Caco-2 (cell line): Measurements from ENCODE around the gene SEC14L6. TPM values are rescaled to one million over a fixed set of nuclear protein-coding genes. Genes with fewer than 3 reads are reported as not detected.
A peak's percentile ranks its signal among the peaks of the same experiment; 100 is the strongest.

ENCODE experiments used
- BruUV-seq: library from RNA; stranded (reverse); fragments of 400-500 nt; replicated peaks from 2 replicates; lab custom pipeline; 2021; lab: Mats Ljungman, UMichigan
- CTCF ChIA-PET: fragments of 300-600 bp; sonication (Branson Sonifier 250); formaldehyde crosslinking; loops from one replicate; lab custom pipeline; 2022; ENCODE audit warnings: antibody characterized with exemption; lab: Charles Lee
- POLR2A ChIA-PET: fragments of 300-600 bp; sonication (Branson Sonifier 250); formaldehyde crosslinking; loops from one replicate; lab custom pipeline; 2022; ENCODE audit warnings: antibody characterized with exemption; lab: Charles Lee
- DNase-seq, 2 experiments: peaks; one replicate each; pipeline versions ENCODE4 v3.0.0 to v3.0.0-alpha.2; 2020 to 2022
- H3K27me3 ChIP-seq: replicated peaks from 2 replicates; pipeline ENCODE4 v1.6.0; 2011; ENCODE audit warnings: low read length; ENCODE audit not compliant: control insufficient read depth, insufficient read depth
- H3K36me3 ChIP-seq: 2 replicates; pipeline ENCODE4 v1.5.1; 2011; ENCODE audit warnings: low read length; ENCODE audit not compliant: control insufficient read depth, insufficient read depth
- H3K4me1 ChIP-seq: fragments of 250-450 bp; sonication (Bioruptor Pico); 2 replicates; pipeline ENCODE4 v1.5.1; 2020; ENCODE audit warnings: mild to moderate bottlenecking
- H3K4me3 ChIP-seq: 2 replicates; pipeline ENCODE4 v1.5.1; 2011; ENCODE audit warnings: low read depth, mild to moderate bottlenecking, control low read depth, low read length
- H3K9me3 ChIP-seq: fragments of 250-450 bp; sonication (Bioruptor Pico); 2 replicates; pipeline ENCODE4 v1.5.1; 2020; ENCODE audit warnings: mild to moderate bottlenecking, moderate library complexity
- H3K27ac Mint-ChIP-seq: one replicate; pipeline ENCODE4 v1.8.0; 2022; ENCODE audit warnings: mixed read lengths; ENCODE audit not compliant: unreplicated experiment
- H3K27me3 Mint-ChIP-seq: one replicate; pipeline ENCODE4 v1.8.0; 2022; ENCODE audit warnings: mixed read lengths; ENCODE audit not compliant: insufficient read depth, unreplicated experiment
- H3K36me3 Mint-ChIP-seq: one replicate; pipeline ENCODE4 v1.8.0; 2022; ENCODE audit warnings: mild to moderate bottlenecking, mixed read lengths; ENCODE audit not compliant: insufficient read depth, unreplicated experiment
- H3K4me1 Mint-ChIP-seq: one replicate; pipeline ENCODE4 v1.8.0; 2022; ENCODE audit warnings: low read depth, mixed read lengths; ENCODE audit not compliant: unreplicated experiment
- H3K4me3 Mint-ChIP-seq: one replicate; pipeline ENCODE4 v1.8.0; 2022; ENCODE audit warnings: mild to moderate bottlenecking, moderate library complexity, mixed read lengths; ENCODE audit not compliant: unreplicated experiment
- H3K9me3 Mint-ChIP-seq: one replicate; pipeline ENCODE4 v1.8.0; 2022; ENCODE audit warnings: mixed read lengths; ENCODE audit not compliant: unreplicated experiment
- intact Hi-C: fragments of 100-400 bp; cut with micrococcal nuclease; formaldehyde crosslinking; loops from one replicate; pipeline ENCODE4 v1.10.0; 2022; ENCODE audit not compliant: unreplicated experiment
- total RNA-seq: library from RNA; stranded (reverse); gene quantifications from 2 replicates; pipeline ENCODE4 v1.2.3, GENCODE V29; 2022
- TF ChIP-seq, protein P1 (sequence below), 2 experiments: fragments of 200-600 bp in 1 of 2; IDR thresholded peaks; 1 replicate in 1 of 2; 2 replicates in 1 of 2; pipeline versions ENCODE4 v1.5.1 to v1.8.0; 2011 to 2022; ENCODE audit warnings: antibody characterized with exemption in 1 of 2, control low read depth in 1 of 2, inconsistent platforms in 1 of 2, low read depth in 1 of 2, low read length in 1 of 2, mild to moderate bottlenecking in 1 of 2, moderate library complexity in 1 of 2; ENCODE audit not compliant: insufficient read depth in 1 of 2, severe bottlenecking in 1 of 2, unreplicated experiment in 1 of 2

SEC14L6 gene
- total RNA-seq, 1 experiment from 2014 or later = 0.14 TPM

DNA sequence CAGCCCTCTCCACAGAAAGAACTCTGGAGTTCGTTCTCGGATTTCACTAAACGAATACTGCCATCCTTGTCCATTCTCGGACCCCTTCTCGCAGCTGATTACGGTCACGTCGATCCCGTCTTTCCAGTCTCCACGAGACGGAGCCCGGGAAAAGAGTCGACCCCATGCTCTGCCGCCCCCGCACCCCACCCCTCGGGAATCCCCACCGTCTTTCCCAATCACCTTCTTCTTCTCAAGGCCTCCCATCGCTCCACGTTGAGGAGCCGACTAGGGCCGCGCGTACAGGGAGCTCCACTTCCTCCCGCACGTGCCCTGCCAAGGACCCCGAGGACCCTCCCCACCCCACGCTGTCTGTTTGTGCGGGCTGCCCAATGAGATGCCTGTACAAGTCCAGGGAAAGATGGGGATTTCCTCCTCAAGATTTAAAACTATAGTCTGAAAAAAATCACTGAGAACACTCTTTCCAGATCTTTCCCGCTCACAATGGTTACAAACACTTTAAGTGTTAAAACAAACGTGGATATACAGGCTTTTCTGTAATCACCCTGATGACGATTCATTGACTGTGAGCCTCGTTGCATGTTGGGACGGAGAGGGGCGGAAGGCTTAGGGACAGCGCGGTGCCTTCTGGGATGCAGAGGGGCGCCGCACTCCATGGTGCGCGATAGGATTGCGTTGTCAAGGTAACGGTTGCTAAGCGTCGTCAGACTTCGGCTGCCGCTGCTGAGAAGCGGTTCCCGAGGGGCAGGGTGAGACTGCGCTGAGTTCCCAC, 45.2 kb upstream of the SEC14L6 start, which contains the start of gene PES1:
Gene PES1 (minus strand): TSS at position 323 of the 772 bp plus-strand sequence. CDS start 77 bp downstream, at position 246.
- CTCF ChIA-PET = interaction anchor here (0.6 to 1.0 kb wide), 5 partner anchors 10 to 304 kb away, joined by 3 to 6 read pairs (median 3); partner anchors contain the start of genes DUSP18 and GAL3ST1
- no peaks in the 10 kb centered on the region for H3K9me3 Mint-ChIP-seq

DNA sequence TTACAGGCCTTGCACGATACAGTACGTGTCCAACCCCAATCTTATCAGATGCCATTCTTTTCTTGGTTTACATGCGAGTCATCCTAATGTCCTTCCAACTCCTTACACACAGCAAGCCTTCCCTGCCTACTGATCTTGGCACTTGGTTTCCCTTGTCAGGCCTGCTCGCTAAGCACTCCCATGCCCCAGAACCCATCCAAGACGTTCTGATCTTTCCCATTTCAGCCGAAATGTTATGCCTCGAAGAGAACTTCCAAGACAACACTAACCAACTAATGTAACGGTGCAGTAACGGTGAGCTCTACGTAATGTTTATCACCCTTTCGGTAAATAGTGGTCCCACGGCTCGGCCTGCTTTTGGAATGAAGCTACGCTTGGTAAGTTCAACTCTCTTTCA, 44.6 kb upstream of the SEC14L6 start:
- Histone ChIP-seq H3K27me3 (no peaks in the 10 kb centered on the region), H3K4me3 (peak overlapping the region; percentile 77), H3K36me3 (no peaks in the 10 kb centered on the region; the same call in 1 of the 2 replicates), H3K4me1 (peaks cover 8% of the 10 kb centered on the region), H3K9me3 (no peaks in the 10 kb centered on the region)
- Mint-ChIP-seq H3K4me1 (no peaks in the 10 kb centered on the region), H3K4me3 (no peak overlapping the region), H3K9me3 (no peaks in the 10 kb centered on the region), H3K27me3 (peaks cover 4% of the 10 kb centered on the region), H3K27ac (no peak overlapping the region), H3K36me3 (peaks cover 25% of the 10 kb centered on the region)
- CTCF ChIA-PET = interaction anchor here (0.6 to 1.0 kb wide), 5 partner anchors 11 to 303 kb away, joined by 3 to 6 read pairs (median 3); partner anchors contain the start of genes DUSP18 and GAL3ST1
- BruUV-seq = TSS peak; percentile 61
- TF ChIP-seq, protein P1, sequence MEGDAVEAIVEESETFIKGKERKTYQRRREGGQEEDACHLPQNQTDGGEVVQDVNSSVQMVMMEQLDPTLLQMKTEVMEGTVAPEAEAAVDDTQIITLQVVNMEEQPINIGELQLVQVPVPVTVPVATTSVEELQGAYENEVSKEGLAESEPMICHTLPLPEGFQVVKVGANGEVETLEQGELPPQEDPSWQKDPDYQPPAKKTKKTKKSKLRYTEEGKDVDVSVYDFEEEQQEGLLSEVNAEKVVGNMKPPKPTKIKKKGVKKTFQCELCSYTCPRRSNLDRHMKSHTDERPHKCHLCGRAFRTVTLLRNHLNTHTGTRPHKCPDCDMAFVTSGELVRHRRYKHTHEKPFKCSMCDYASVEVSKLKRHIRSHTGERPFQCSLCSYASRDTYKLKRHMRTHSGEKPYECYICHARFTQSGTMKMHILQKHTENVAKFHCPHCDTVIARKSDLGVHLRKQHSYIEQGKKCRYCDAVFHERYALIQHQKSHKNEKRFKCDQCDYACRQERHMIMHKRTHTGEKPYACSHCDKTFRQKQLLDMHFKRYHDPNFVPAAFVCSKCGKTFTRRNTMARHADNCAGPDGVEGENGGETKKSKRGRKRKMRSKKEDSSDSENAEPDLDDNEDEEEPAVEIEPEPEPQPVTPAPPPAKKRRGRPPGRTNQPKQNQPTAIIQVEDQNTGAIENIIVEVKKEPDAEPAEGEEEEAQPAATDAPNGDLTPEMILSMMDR (IDR thresholded peaks at IDR 0.05; ENCODE audit: insufficient read depth in 1 of 2, low read depth in 1 of 2, low read length in 1 of 2, severe bottlenecking in 1 of 2, unreplicated experiment in 1 of 2) = no peak
- DNase-seq = no peak
- intact Hi-C loops = no loop called here
- POLR2A ChIA-PET = interaction anchor here (0.6 to 1.4 kb wide), 6 partner anchors 11 to 699 kb away, joined by 3 to 14 read pairs (median 4); partner anchors contain the start of genes MORC2, TCN2 and TUG1

More for the DNA sequence above, 45.2 kb upstream of the SEC14L6 start, which contains the start of gene PES1:
- H3K27me3 Mint-ChIP-seq = peaks cover 4% of the 10 kb centered on the region
- BruUV-seq = no TSS peak
- Histone ChIP-seq H3K4me1 (peaks cover 8% of the 10 kb centered on the region), H3K27me3 (no peaks in the 10 kb centered on the region), H3K9me3 (no peaks in the 10 kb centered on the region), H3K4me3 (peak within 1 kb of the TSS; percentile 77), H3K36me3 (no peaks in the 10 kb centered on the region)
- POLR2A ChIA-PET = interaction anchor here (0.6 to 1.4 kb wide), 8 partner anchors 10 to 698 kb away, joined by 3 to 16 read pairs (median 4); partner anchors contain the start of genes MORC2, TCN2 and TUG1
- DNase-seq = peak; percentile 95 to 97
- H3K27ac Mint-ChIP-seq = no peak within 1 kb of the TSS
- H3K36me3 Mint-ChIP-seq = peaks cover 19% of the 10 kb centered on the region
- TF ChIP-seq, protein P1 (IDR thresholded peaks at IDR 0.05; ENCODE audit: insufficient read depth in 1 of 2, low read depth in 1 of 2, low read length in 1 of 2, severe bottlenecking in 1 of 2, unreplicated experiment in 1 of 2) = no peak
- intact Hi-C loops = loop anchor here (1.0 kb wide), 1 partner anchor 17 kb away; the partner anchor contains the start of gene GAL3ST1
- no peaks in the 10 kb centered on the region for H3K4me1 Mint-ChIP-seq
- H3K4me3 Mint-ChIP-seq = no peak within 1 kb of the TSS

DNA sequence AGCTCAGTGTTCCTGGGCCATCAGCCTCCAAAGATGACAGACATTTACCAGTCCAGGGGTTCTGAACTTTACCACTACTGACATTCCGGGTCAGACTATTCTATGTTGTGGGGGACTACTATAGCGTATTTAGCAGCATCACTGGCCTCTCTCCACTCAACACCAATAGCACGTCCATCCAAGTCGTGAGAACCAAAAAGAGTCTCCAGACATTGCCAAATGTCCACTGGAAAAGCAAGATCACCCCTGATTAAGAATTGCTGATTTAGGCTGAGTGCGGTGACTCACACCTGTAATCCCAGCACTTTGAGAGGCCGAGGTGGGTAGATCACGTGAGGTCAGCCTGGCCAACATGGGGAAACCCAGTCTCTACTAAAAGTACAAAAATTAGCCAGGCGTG, 39.9 kb upstream of the SEC14L6 start:
- H3K27me3 ChIP-seq = no peaks in the 10 kb centered on the region
- peaks cover 2% of the 10 kb centered on the region; the same call in 1 of the 2 replicates for H3K36me3 ChIP-seq
- H3K27ac Mint-ChIP-seq = no peak overlapping the region
- H3K4me3 Mint-ChIP-seq = no peak overlapping the region
- BruUV-seq = no TSS peak
- H3K9me3 Mint-ChIP-seq = no peaks in the 10 kb centered on the region
- intact Hi-C loops = no loop called here
- no peaks in the 10 kb centered on the region for H3K27me3 Mint-ChIP-seq
- H3K4me1 Mint-ChIP-seq = no peaks in the 10 kb centered on the region
- no peaks in the 10 kb centered on the region for H3K9me3 ChIP-seq
- peaks cover 58% of the 10 kb centered on the region for H3K36me3 Mint-ChIP-seq
- ChIA-PET POLR2A (no interaction called here), CTCF (interaction anchor here (0.6 kb wide), 1 partner anchor 21 kb away, joined by 11 read pairs; the partner anchor contains the start of gene TCN2)
- H3K4me1 ChIP-seq = peaks cover 8% of the 10 kb centered on the region
- DNase-seq = no peak
- H3K4me3 ChIP-seq = no peak overlapping the region
- TF ChIP-seq, protein P1 (IDR thresholded peaks at IDR 0.05; ENCODE audit: insufficient read depth in 1 of 2, low read depth in 1 of 2, low read length in 1 of 2, severe bottlenecking in 1 of 2, unreplicated experiment in 1 of 2) = no peak
